ENCODE results near the gene PDXK. TPM values are rescaled to one million over a fixed set of nuclear protein-coding genes. Genes with fewer than 3 reads are reported as not detected.

The PDXK gene
- total RNA-seq, 4 donors from 2014 or later, result 15.9 to 89.8 (median 49.8) TPM

DNA sequence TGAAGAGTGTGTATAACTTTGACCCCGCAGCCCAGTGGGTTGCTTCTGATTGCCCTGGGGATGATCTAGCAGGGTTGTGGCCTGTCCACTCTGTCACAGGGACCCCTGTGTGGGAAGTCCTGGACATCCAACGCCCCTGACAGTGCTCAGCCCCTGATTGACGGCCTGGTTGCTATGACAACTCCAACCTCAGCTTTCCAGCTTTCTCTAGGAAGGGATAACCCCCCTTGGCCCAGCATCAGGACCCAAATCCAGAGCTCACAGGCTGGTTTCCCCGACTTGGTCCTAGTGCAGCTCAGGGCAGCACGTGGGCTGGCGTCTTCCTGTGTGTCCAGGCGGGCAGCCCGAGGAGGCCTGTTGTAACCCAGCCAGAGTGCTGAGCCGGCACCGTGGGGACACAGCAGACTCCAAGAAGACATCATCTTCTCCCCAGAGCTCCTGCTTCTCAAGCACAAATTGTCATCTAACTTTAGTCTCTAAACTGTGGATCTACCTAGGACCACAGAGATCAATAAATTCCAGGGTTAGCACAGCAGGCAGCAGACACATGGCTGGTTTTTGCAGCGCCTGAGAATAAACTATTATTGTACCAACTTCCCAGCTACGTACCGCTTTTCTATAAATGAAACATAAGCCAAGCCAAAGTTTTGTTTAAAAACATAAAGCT lies 18.9 kb upstream of the PDXK start:
- H3K4me3 ChIP-seq, result no peak overlapping the region

DNA sequence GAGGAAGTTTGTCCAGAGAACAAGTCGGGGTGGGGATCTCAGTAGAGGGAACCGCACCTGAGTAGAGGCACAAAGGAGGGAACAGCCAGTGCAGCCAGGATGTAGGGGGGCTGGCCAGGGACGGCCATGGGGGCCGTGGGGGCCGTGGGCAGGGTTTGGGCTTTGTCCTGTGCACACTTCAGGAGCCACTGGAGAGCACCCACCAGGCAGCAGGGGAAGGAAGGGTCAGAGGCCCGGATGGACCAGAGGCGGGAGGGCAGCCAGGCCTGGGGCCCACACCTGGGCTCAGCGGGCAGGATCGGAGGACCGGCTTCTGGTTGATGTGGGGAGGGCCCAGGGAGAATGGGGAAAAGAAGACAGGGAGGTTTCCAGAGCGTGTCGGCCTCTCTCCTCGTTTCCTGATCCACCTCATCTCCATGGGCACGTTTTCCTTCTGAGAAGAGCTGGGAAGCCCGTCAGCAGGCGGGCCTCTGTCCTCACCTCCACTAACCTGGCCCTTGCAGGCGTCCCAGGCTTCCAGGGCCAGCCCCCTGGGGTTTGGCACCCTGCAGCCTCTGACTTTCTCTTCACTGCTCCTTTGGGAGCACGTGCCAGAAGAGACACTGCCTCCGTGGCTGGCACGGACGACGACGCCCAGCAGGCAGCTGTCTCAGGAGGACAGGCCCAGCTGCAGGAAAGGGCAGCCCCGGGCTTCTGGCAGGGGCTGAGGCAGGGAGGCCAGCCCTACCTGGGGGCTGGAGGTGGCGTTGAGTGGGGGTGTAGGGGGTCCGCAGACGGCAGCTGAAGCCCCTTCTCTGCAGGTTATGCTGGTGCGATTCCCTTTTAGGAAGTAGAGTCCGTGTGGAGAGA lies 16.8 kb upstream of the PDXK start:
- TF ChIP-seq, protein P1, sequence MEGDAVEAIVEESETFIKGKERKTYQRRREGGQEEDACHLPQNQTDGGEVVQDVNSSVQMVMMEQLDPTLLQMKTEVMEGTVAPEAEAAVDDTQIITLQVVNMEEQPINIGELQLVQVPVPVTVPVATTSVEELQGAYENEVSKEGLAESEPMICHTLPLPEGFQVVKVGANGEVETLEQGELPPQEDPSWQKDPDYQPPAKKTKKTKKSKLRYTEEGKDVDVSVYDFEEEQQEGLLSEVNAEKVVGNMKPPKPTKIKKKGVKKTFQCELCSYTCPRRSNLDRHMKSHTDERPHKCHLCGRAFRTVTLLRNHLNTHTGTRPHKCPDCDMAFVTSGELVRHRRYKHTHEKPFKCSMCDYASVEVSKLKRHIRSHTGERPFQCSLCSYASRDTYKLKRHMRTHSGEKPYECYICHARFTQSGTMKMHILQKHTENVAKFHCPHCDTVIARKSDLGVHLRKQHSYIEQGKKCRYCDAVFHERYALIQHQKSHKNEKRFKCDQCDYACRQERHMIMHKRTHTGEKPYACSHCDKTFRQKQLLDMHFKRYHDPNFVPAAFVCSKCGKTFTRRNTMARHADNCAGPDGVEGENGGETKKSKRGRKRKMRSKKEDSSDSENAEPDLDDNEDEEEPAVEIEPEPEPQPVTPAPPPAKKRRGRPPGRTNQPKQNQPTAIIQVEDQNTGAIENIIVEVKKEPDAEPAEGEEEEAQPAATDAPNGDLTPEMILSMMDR (IDR thresholded peaks at IDR 0.05), result no peak
- no peak for TF ChIP-seq POLR2A (IDR thresholded peaks at IDR 0.05)
- intact Hi-C loops (cut with DNase I; ENCODE audit: low total_unique reads), result no loop called here
- Histone ChIP-seq H3K36me3 (no peaks in the 10 kb centered on the region), H3K4me1 (no peaks in the 10 kb centered on the region), H3K27me3 (no peaks in the 10 kb centered on the region), H3K27ac (no peak overlapping the region), H3K4me3 (no peak overlapping the region), H3K9me3 (no peaks in the 10 kb centered on the region)
- no peak for DNase-seq

More for the DNA sequence above, 18.9 kb upstream of the PDXK start:
- H3K36me3 ChIP-seq, result no peaks in the 10 kb centered on the region
- H3K27me3 ChIP-seq, result no peaks in the 10 kb centered on the region
- DNase-seq, result no peak
- H3K4me1 ChIP-seq, result no peaks in the 10 kb centered on the region
- intact Hi-C loops (cut with DNase I; ENCODE audit: low total_unique reads), result no loop called here
- no peaks in the 10 kb centered on the region for H3K9me3 ChIP-seq
- no peak overlapping the region for H3K27ac ChIP-seq
- TF ChIP-seq POLR2A (IDR thresholded peaks at IDR 0.05), result no peak
- TF ChIP-seq, protein P1 (IDR thresholded peaks at IDR 0.05), result no peak

DNA sequence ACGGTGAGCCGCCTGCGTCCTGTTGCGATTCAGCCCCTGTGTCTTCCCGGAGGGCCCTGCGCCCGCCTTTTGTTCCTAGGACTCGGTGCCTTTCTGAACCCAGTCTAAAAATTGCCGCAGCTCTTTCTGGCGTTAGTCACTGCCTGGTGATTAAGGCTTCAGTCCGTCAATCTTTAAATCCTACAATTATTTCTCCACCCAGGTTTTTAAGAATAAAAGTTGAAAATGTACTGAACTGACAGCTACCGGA lies 16.2 kb upstream of the PDXK start:
- H3K27ac ChIP-seq, result no peak overlapping the region
- H3K4me3 ChIP-seq, result no peak overlapping the region
- intact Hi-C loops (cut with DNase I; ENCODE audit: low total_unique reads), result no loop called here
- TF ChIP-seq POLR2A (IDR thresholded peaks at IDR 0.05), result no peak
- TF ChIP-seq, protein P1 (IDR thresholded peaks at IDR 0.05), result no peak
- DNase-seq, result no peak
- no peaks in the 10 kb centered on the region for H3K36me3 ChIP-seq
- H3K9me3 ChIP-seq, result no peaks in the 10 kb centered on the region
- H3K4me1 ChIP-seq, result no peaks in the 10 kb centered on the region
- no peaks in the 10 kb centered on the region for H3K27me3 ChIP-seq

DNA sequence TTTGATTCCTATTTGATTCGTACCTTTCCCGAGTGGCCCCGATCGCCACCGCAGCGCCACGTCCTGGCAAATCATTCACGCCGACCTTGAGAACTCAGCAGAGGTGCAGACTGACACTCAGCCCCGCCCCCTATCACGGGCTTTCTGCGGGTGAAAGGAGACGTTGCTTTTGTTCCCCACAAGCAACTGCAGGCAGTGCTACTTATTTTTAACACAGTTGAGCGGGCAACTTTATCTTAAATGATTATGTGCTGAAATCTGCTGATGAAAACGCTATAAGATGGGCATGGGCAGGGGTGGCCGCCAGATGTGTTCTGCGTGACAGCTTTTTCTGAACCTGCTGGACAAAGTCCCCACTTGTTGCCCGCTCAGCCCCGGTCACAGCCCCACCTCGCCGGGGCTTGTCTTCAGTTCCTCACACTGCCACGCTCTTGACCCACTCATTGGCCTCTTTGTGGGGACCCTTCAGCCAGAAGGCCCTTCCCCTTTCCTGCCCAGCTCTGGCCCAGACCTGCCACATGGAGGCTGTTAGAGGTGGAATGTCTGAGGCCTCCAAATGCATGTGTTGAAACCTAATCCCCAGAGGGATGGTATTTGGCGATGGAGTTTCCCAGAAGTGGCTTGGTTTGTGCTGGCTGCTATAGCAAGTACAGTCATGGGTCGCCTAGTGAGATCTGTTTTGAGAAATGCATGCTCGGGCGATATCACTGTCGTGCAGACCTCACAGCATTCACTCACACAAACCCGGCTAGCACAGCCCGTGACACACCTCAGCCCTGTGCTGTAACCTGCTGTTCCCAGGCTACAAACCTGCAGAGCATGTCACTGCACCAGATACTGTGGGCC lies 15.7 kb upstream of the PDXK start:
- intact Hi-C loops (cut with DNase I; ENCODE audit: low total_unique reads), result no loop called here
- Histone ChIP-seq H3K27ac (no peak overlapping the region), H3K27me3 (no peaks in the 10 kb centered on the region), H3K36me3 (no peaks in the 10 kb centered on the region), H3K4me1 (no peaks in the 10 kb centered on the region), H3K4me3 (no peak overlapping the region), H3K9me3 (no peaks in the 10 kb centered on the region)
- no peak for DNase-seq
- no peak for TF ChIP-seq POLR2A (IDR thresholded peaks at IDR 0.05)
- TF ChIP-seq, protein P1 (IDR thresholded peaks at IDR 0.05), result no peak

DNA sequence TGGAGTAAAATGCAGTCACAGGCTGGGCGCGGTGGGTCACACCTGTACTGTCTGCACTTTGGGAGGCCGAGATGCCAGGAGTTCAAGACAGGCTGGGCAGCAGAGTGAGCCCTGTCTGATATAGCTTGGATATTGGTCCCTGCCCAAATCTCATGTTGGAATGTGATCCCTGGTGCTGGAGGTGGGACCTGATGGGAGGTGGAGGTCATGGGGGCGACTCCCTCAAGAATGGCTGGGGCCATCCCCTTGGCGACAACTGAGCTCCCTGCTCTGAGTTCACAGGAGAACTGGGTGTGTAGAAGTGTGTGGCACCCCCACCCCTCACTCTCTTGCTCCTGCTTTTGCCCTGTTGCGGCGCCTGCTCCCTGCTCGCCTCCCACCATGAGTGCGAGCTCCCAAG lies 11.5 kb upstream of the PDXK start:
- H3K27me3 ChIP-seq, result no peaks in the 10 kb centered on the region
- TF ChIP-seq, protein P1 (IDR thresholded peaks at IDR 0.05), result no peak
- no peak for TF ChIP-seq POLR2A (IDR thresholded peaks at IDR 0.05)
- intact Hi-C loops (cut with DNase I; ENCODE audit: low total_unique reads), result no loop called here

More for the DNA sequence above, 11.5 kb upstream of the PDXK start:
- no peak for DNase-seq
- H3K9me3 ChIP-seq, result no peaks in the 10 kb centered on the region
- H3K36me3 ChIP-seq, result no peaks in the 10 kb centered on the region
- no peaks in the 10 kb centered on the region for H3K4me1 ChIP-seq
- no peak overlapping the region for H3K27ac ChIP-seq
- H3K4me3 ChIP-seq, result no peak overlapping the region

Data from uterus (tissue), 4 donors.